HepG2 (cell line): ENCODE data around the gene RPS6KB1. TPM values are rescaled to one million over a fixed set of nuclear protein-coding genes. Genes with fewer than 3 reads are reported as not detected.

Source experiments
- KAT7 ChIP-seq: IDR thresholded peaks from 2 replicates; pipeline ENCODE4 v1.6.1; 2018; ENCODE audit warnings: borderline replicate concordance, missing compliant biosample characterization
- MED8 ChIP-seq: sonication (generic); formaldehyde crosslinking; IDR thresholded peaks from 2 replicates; pipeline ENCODE4 v1.8.1; 2023; ENCODE audit warnings: mild to moderate bottlenecking, missing genetic modification reagents; ENCODE audit not compliant: insufficient replicate concordance
- NCOA2 ChIP-seq: sonication (generic); formaldehyde crosslinking; IDR thresholded peaks from 2 replicates; pipeline ENCODE4 v1.8.0; 2022; ENCODE audit warnings: inconsistent platforms
- PRPF4 ChIP-seq: fragments of 200-400 bp; formaldehyde crosslinking; IDR thresholded peaks from 2 replicates; pipeline ENCODE4 v1.6.1; 2016; ENCODE audit warnings: low read length, low read depth; ENCODE audit not compliant: poor library complexity, severe bottlenecking
- REXO4 ChIP-seq: sonication (generic); formaldehyde crosslinking; IDR thresholded peaks from 2 replicates; pipeline ENCODE4 v1.8.0; 2022; ENCODE audit warnings: missing genetic modification reagents, mild to moderate bottlenecking, borderline replicate concordance
- RXRB ChIP-seq: IDR thresholded peaks from 2 replicates; pipeline ENCODE4 v1.6.1; 2016; ENCODE audit warnings: borderline replicate concordance, missing genetic modification reagents, missing compliant biosample characterization
- SAFB2 ChIP-seq: sonication (generic); formaldehyde crosslinking; IDR thresholded peaks from 2 replicates; pipeline ENCODE4 v1.5.1; 2020; ENCODE audit warnings: missing genetic modification reagents, low read depth, mild to moderate bottlenecking, borderline replicate concordance
- SATB2 ChIP-seq: sonication (generic); formaldehyde crosslinking; IDR thresholded peaks from 2 replicates; pipeline ENCODE4 v1.5.0; 2020; ENCODE audit warnings: missing genetic modification reagents
- ZNF543 ChIP-seq: sonication (generic); formaldehyde crosslinking; IDR thresholded peaks from 2 replicates; pipeline ENCODE4 v1.4.0; 2020; ENCODE audit warnings: mild to moderate bottlenecking, missing genetic modification reagents
- ZNF569 ChIP-seq: sonication (generic); formaldehyde crosslinking; IDR thresholded peaks from 2 replicates; pipeline ENCODE4 v1.5.0; 2020; ENCODE audit warnings: mild to moderate bottlenecking, missing genetic modification reagents, moderate library complexity, borderline replicate concordance
- ZNF605 ChIP-seq: sonication (generic); formaldehyde crosslinking; IDR thresholded peaks from 2 replicates; pipeline ENCODE4 v1.8.0; 2022; ENCODE audit warnings: mild to moderate bottlenecking, missing genetic modification reagents
- ZNF850 ChIP-seq: sonication (generic); formaldehyde crosslinking; conservative IDR thresholded peaks from 2 replicates; pipeline ENCODE4 v1.9.0; 2021; ENCODE audit warnings: mild to moderate bottlenecking, missing genetic modification reagents
- ZSCAN20 ChIP-seq: sonication (generic); formaldehyde crosslinking; IDR thresholded peaks from 2 replicates; pipeline ENCODE4 v1.4.0; 2020; ENCODE audit warnings: missing genetic modification reagents, mild to moderate bottlenecking, borderline replicate concordance
- polyA plus RNA-seq, 8 experiments: library from polyadenylated mRNA; depleted of rRNA in 3 of 8; stranded (reverse) in 7 of 8; unstranded in 1 of 8; fragments of >200 nt; fragmentation: Illumina TruSeq in 4 of 8; extraction: Trizol in 4 of 8; gene quantifications; 2 replicates each; pipeline versions ENCODE4 v1.2.1 to v1.2.3, GENCODE V29; 2011 to 2016; ENCODE audit warnings: low read depth in 4 of 8, missing spikeins in 1 of 8, mixed read lengths in 1 of 8; ENCODE audit not compliant: insufficient read depth in 1 of 8
- total RNA-seq, 5 experiments: library from RNA; depleted of rRNA; stranded (reverse); fragments of >200 nt; fragmentation: Illumina TruSeq; extraction: Trizol; gene quantifications; 2 replicates each; pipeline ENCODE4 v1.2.3, GENCODE V29; 2016; ENCODE audit warnings: low read depth in 1 of 5
- TF ChIP-seq, protein P1 (sequence below): sonication (generic); formaldehyde crosslinking; IDR thresholded peaks from 2 replicates; pipeline ENCODE4 v1.9.0; 2022; ENCODE audit warnings: low read depth, missing genetic modification reagents
- TF ChIP-seq, protein P2 (sequence below): sonication (generic); formaldehyde crosslinking; IDR thresholded peaks from 2 replicates; pipeline ENCODE4 v1.9.0; 2021; ENCODE audit warnings: mild to moderate bottlenecking, missing genetic modification reagents
- TF ChIP-seq, protein P3 (sequence below): sonication (generic); formaldehyde crosslinking; IDR thresholded peaks from 2 replicates; pipeline ENCODE4 v1.4.0; 2020; ENCODE audit warnings: missing genetic modification reagents, borderline replicate concordance

The RPS6KB1 gene
- total and polyA plus RNA-seq, 2 of the 13 experiments (the other 11 are each of a cell fraction or from before 2014, with no cell fraction given) = 16.5 to 42.2 TPM

DNA sequence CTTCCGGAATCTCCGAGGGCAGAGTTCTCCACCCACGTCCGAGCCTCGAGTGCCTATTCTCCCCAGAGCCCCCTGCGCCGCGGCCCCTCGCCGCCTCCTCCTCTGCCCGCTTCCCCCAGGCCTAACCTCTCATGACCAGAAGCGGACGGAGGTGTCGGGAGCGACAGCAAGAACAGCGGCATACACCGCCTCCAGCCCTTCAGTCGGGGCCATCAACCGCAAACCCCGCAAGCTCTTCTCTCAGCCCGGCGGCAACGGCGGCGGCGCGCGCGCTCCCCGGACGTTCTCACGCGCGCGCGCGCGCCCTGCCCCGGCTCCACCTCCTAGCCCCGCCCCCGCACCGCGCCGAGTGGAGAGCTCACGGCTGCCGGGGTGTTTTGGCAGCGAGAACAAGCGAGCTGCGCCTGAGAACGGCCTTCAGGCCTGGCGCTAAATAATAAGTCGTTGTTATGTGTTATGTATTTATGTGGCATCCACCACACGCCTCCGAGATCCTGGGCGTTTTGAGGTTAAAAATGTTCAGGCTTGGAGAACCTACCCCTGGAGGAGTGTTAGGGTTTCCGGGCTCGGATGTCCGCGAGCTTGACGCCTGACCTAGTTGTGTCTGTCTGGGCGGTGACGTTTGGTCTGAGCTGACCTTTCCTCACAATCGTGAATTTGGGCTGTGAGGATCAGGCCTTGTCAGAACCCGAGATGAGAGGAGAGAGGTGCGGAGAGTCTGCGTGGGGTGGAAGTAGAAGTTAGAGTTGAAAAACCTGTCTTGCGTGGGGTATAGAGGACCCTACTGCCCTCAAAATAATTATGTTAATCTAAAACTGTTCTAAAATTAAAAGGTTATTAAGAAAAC is 71.8 kb downstream of the RPS6KB1 start, which contains the start of gene RNFT1 (continued):
- no peak for TF ChIP-seq REXO4 (CRISPR knock-in tag)
- TF ChIP-seq ZNF569 (CRISPR knock-in tag) = no peak
- TF ChIP-seq, protein P1, sequence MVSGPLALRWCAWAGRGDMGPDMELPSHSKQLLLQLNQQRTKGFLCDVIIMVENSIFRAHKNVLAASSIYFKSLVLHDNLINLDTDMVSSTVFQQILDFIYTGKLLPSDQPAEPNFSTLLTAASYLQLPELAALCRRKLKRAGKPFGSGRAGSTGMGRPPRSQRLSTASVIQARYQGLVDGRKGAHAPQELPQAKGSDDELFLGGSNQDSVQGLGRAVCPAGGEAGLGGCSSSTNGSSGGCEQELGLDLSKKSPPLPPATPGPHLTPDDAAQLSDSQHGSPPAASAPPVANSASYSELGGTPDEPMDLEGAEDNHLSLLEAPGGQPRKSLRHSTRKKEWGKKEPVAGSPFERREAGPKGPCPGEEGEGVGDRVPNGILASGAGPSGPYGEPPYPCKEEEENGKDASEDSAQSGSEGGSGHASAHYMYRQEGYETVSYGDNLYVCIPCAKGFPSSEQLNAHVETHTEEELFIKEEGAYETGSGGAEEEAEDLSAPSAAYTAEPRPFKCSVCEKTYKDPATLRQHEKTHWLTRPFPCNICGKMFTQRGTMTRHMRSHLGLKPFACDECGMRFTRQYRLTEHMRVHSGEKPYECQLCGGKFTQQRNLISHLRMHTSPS (CRISPR knock-in tag) = no peak
- TF ChIP-seq ZNF543 (CRISPR knock-in tag) = no peak
- TF ChIP-seq PRPF4 = no peak
- 0 out of 2 replicates have a peak, but pooled peaks have one; percentile 71 for TF ChIP-seq ZSCAN20 (CRISPR knock-in tag)
- TF ChIP-seq, protein P2, sequence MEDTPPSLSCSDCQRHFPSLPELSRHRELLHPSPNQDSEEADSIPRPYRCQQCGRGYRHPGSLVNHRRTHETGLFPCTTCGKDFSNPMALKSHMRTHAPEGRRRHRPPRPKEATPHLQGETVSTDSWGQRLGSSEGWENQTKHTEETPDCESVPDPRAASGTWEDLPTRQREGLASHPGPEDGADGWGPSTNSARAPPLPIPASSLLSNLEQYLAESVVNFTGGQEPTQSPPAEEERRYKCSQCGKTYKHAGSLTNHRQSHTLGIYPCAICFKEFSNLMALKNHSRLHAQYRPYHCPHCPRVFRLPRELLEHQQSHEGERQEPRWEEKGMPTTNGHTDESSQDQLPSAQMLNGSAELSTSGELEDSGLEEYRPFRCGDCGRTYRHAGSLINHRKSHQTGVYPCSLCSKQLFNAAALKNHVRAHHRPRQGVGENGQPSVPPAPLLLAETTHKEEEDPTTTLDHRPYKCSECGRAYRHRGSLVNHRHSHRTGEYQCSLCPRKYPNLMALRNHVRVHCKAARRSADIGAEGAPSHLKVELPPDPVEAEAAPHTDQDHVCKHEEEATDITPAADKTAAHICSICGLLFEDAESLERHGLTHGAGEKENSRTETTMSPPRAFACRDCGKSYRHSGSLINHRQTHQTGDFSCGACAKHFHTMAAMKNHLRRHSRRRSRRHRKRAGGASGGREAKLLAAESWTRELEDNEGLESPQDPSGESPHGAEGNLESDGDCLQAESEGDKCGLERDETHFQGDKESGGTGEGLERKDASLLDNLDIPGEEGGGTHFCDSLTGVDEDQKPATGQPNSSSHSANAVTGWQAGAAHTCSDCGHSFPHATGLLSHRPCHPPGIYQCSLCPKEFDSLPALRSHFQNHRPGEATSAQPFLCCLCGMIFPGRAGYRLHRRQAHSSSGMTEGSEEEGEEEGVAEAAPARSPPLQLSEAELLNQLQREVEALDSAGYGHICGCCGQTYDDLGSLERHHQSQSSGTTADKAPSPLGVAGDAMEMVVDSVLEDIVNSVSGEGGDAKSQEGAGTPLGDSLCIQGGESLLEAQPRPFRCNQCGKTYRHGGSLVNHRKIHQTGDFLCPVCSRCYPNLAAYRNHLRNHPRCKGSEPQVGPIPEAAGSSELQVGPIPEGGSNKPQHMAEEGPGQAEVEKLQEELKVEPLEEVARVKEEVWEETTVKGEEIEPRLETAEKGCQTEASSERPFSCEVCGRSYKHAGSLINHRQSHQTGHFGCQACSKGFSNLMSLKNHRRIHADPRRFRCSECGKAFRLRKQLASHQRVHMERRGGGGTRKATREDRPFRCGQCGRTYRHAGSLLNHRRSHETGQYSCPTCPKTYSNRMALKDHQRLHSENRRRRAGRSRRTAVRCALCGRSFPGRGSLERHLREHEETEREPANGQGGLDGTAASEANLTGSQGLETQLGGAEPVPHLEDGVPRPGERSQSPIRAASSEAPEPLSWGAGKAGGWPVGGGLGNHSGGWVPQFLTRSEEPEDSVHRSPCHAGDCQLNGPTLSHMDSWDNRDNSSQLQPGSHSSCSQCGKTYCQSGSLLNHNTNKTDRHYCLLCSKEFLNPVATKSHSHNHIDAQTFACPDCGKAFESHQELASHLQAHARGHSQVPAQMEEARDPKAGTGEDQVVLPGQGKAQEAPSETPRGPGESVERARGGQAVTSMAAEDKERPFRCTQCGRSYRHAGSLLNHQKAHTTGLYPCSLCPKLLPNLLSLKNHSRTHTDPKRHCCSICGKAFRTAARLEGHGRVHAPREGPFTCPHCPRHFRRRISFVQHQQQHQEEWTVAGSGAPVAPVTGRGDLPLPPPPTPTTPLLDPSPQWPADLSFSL (CRISPR knock-in tag) = 0 out of 2 replicates have a peak, but pooled peaks have one; percentile 58
- TF ChIP-seq KAT7 = peak; percentile 78; the same call in 1 of the 2 replicates
- peak; percentile 24 for TF ChIP-seq MED8 (CRISPR knock-in tag)
- TF ChIP-seq ZNF605 (CRISPR knock-in tag) = 0 out of 2 replicates have a peak, but pooled peaks have one; percentile 38
- peak; percentile 32; the same call in 1 of the 2 replicates for TF ChIP-seq NCOA2 (CRISPR knock-in tag)
- no peak for TF ChIP-seq SATB2 (CRISPR knock-in tag)
- TF ChIP-seq, protein P3, sequence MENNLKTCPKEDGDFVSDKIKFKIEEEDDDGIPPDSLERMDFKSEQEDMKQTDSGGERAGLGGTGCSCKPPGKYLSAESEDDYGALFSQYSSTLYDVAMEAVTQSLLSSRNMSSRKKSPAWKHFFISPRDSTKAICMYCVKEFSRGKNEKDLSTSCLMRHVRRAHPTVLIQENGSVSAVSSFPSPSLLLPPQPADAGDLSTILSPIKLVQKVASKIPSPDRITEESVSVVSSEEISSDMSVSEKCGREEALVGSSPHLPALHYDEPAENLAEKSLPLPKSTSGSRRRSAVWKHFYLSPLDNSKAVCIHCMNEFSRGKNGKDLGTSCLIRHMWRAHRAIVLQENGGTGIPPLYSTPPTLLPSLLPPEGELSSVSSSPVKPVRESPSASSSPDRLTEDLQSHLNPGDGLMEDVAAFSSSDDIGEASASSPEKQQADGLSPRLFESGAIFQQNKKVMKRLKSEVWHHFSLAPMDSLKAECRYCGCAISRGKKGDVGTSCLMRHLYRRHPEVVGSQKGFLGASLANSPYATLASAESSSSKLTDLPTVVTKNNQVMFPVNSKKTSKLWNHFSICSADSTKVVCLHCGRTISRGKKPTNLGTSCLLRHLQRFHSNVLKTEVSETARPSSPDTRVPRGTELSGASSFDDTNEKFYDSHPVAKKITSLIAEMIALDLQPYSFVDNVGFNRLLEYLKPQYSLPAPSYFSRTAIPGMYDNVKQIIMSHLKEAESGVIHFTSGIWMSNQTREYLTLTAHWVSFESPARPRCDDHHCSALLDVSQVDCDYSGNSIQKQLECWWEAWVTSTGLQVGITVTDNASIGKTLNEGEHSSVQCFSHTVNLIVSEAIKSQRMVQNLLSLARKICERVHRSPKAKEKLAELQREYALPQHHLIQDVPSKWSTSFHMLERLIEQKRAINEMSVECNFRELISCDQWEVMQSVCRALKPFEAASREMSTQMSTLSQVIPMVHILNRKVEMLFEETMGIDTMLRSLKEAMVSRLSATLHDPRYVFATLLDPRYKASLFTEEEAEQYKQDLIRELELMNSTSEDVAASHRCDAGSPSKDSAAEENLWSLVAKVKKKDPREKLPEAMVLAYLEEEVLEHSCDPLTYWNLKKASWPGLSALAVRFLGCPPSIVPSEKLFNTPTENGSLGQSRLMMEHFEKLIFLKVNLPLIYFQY (CRISPR knock-in tag) = peak; percentile 31; the same call in 1 of the 2 replicates
- TF ChIP-seq SAFB2 (CRISPR knock-in tag) = peak; percentile 75
- TF ChIP-seq ZNF850 = no peak
- peak; percentile 93 for TF ChIP-seq RXRB (CRISPR knock-in tag)
